Progenitor cell of endocrine pancreas (in vitro differentiated cells): Measurements from ENCODE around the gene RAET1L. TPM values are rescaled to one million over a fixed set of nuclear protein-coding genes. Genes with fewer than 3 reads are reported as not detected.
"Not testable (repeated sequence)": the region's sequence is repeated elsewhere in the genome, so short reads cannot be mapped to it uniquely, and the experiment has no call there.

Experiments used
- DNase-seq: peaks from one replicate; pipeline ENCODE4 v3.0.0; 2021; ENCODE audit warnings: low spot score; ENCODE audit not compliant: unreplicated experiment
- H3K27ac Mint-ChIP-seq: 2 replicates; pipeline ENCODE4 v1.8.0; 2021; ENCODE audit warnings: mild to moderate bottlenecking, moderate library complexity, mixed read lengths
- H3K27me3 Mint-ChIP-seq: 2 replicates; pipeline ENCODE4 v1.8.0; 2021; ENCODE audit warnings: mixed read lengths
- H3K36me3 Mint-ChIP-seq: 2 replicates; pipeline ENCODE4 v1.8.0; 2022; ENCODE audit warnings: mixed read lengths; ENCODE audit not compliant: insufficient read depth
- H3K4me1 Mint-ChIP-seq: 2 replicates; pipeline ENCODE4 v1.8.0; 2021; ENCODE audit warnings: low read depth, mixed read lengths
- H3K4me3 Mint-ChIP-seq: 2 replicates; pipeline ENCODE4 v1.8.0; 2021; ENCODE audit warnings: low read depth, mild to moderate bottlenecking, moderate library complexity, mixed read lengths
- H3K9me3 Mint-ChIP-seq: 2 replicates; pipeline ENCODE4 v1.8.0; 2021; ENCODE audit warnings: low read depth, mixed read lengths
- long read RNA-seq: library from polyadenylated mRNA; unstranded; transcript quantifications from one replicate; pipeline ENCODE4 v2.0.0, GENCODE V29; 2020
- total RNA-seq: library from RNA; stranded (reverse); gene quantifications from 2 replicates; pipeline ENCODE4 v1.2.1, GENCODE V29; 2021
- TF ChIP-seq, protein P1 (sequence below): fragments of 200-600 bp; sonication (generic); IDR thresholded peaks from one replicate; pipeline ENCODE4 v1.5.0; 2021; ENCODE audit warnings: antibody characterized with exemption, mild to moderate bottlenecking; ENCODE audit not compliant: unreplicated experiment

Gene RAET1L, protein sequence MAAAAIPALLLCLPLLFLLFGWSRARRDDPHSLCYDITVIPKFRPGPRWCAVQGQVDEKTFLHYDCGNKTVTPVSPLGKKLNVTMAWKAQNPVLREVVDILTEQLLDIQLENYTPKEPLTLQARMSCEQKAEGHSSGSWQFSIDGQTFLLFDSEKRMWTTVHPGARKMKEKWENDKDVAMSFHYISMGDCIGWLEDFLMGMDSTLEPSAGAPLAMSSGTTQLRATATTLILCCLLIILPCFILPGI
- not detected in 2 replicates for total RNA-seq
- long read RNA-seq: 0 reads

DNA sequence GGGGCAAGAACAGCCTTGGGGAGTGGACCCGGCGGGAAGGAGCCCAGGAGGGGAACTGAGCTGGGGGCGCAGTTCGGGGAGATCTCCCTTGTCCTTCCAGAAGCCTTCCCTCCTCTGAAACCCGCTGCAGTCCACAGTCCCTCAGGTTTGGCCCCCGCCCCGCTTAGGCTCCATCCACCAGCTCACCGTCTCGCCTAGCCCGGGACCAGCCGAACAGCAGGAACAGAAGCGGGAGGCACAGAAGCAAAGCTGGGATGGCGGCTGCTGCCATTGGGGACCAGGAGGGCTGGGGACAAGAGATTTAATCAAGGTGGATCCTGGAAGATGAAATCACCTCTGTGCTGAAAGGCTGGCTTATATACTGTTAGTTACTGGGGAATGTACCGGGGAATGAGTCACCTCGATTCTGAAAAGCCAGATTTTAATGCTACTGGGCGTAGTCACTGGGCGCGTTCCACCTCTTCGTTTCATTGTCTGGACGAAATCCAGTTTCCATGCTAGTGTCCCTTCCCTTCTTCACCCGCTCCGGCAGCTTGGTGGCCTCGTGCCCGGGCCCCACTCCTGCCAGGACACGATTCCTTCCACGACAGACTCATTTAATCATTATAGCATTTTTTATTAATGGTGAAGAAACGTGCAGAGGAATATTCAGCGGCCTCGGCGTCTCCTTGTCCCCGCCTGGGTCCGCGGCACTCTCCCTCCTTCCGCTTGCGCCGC, at the start of gene RAET1L:
Gene RAET1L (minus strand): TSS at position 332 of the 717 bp plus-strand sequence. CDS start 61 bp downstream, at position 271.
- no peaks in the 10 kb centered on the region for H3K9me3 Mint-ChIP-seq
- H3K36me3 Mint-ChIP-seq: no peaks in the 10 kb centered on the region
- no peak for DNase-seq
- TF ChIP-seq, protein P1, sequence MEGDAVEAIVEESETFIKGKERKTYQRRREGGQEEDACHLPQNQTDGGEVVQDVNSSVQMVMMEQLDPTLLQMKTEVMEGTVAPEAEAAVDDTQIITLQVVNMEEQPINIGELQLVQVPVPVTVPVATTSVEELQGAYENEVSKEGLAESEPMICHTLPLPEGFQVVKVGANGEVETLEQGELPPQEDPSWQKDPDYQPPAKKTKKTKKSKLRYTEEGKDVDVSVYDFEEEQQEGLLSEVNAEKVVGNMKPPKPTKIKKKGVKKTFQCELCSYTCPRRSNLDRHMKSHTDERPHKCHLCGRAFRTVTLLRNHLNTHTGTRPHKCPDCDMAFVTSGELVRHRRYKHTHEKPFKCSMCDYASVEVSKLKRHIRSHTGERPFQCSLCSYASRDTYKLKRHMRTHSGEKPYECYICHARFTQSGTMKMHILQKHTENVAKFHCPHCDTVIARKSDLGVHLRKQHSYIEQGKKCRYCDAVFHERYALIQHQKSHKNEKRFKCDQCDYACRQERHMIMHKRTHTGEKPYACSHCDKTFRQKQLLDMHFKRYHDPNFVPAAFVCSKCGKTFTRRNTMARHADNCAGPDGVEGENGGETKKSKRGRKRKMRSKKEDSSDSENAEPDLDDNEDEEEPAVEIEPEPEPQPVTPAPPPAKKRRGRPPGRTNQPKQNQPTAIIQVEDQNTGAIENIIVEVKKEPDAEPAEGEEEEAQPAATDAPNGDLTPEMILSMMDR: no peak
- H3K4me1 Mint-ChIP-seq: no peaks in the 10 kb centered on the region
- H3K27me3 Mint-ChIP-seq: peaks cover 59% of the 10 kb centered on the region
- H3K4me3 Mint-ChIP-seq: no peak within 1 kb of the TSS
- H3K27ac Mint-ChIP-seq: no peak within 1 kb of the TSS

GRCh38 chr6:150075034-150075421, 49.7 kb upstream of the RAET1L start:
- Mint-ChIP-seq H3K9me3 (no peaks in the 10 kb centered on the region), H3K27ac (no peak overlapping the region), H3K36me3 (no peaks in the 10 kb centered on the region), H3K27me3 (peaks cover 18% of the 10 kb centered on the region), H3K4me3 (no peak overlapping the region), H3K4me1 (no peaks in the 10 kb centered on the region)
- TF ChIP-seq, protein P1: no peak
- no peak for DNase-seq

- H3K4me3 Mint-ChIP-seq, DNase-seq, H3K36me3 Mint-ChIP-seq, H3K27ac Mint-ChIP-seq, H3K9me3 Mint-ChIP-seq, H3K4me1 Mint-ChIP-seq: not testable (repeated sequence)
- H3K27me3 Mint-ChIP-seq: peaks cover 18% of the 10 kb centered on the region
Measured at GRCh38 chr6:150074396-150075033, 49.2 kb upstream of the RAET1L start.

GRCh38 chr6:150072201-150072600, 46.9 kb upstream of the RAET1L start:
- Mint-ChIP-seq H3K9me3 (no peaks in the 10 kb centered on the region), H3K27ac (no peak overlapping the region), H3K4me3 (no peak overlapping the region), H3K36me3 (no peaks in the 10 kb centered on the region), H3K27me3 (peaks cover 15% of the 10 kb centered on the region), H3K4me1 (peaks cover 3% of the 10 kb centered on the region)
- DNase-seq: no peak
- TF ChIP-seq, protein P1: no peak

DNA sequence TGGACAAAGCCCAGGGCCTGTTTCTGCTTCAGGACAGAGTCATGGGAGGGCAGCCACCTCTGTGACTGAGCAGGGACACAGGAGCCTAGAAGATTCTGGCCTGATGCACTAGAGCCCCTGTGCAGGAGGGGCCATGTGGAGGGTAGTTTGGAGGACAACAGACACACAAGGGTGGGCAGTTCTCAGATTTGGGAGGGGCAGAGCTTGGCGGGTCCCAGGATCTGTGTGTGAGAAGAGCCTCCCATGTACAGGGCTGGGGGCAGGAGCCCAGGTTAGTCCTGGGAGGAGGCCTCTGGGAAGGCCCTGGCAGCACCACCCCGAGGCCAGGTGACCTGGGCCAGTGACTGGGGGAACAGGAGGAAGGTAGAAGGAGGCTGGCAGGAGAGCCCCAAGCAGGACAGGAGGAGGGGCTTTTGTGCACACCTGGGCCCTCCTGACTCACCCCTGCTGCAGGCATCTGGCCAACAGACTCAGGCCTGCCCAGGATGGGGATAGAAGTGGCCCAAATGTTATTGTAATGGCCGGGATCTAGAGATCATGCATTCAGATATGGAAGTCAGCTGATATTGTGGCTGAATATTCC, 45.0 kb upstream of the RAET1L start:
- no peak for DNase-seq
- Mint-ChIP-seq H3K36me3 (peaks cover 3% of the 10 kb centered on the region), H3K27me3 (peaks cover 12% of the 10 kb centered on the region), H3K9me3 (no peaks in the 10 kb centered on the region), H3K4me1 (peaks cover 3% of the 10 kb centered on the region), H3K4me3 (no peak overlapping the region), H3K27ac (peak overlapping the region; percentile 75)
- TF ChIP-seq, protein P1: no peak
